ENCODE measurements around the gene MPP3. TPM values are rescaled to one million over a fixed set of nuclear protein-coding genes. Genes with fewer than 3 reads are reported as not detected.

Gene MPP3
- total and polyA plus RNA-seq, 10 of the 15 experiments (the other 5 are each of a cell fraction or from before 2014, with no cell fraction given): not detected

- POLR2A ChIA-PET: no interaction called here
- SMC1A ChIA-PET (ENCODE audit: uncharacterized antibody, unreplicated experiment): no interaction called here
- Histone ChIP-seq H2AFZ (ENCODE audit: control insufficient read depth, low read depth, low read length) (no peak overlapping the region), H3K4me1 (ENCODE audit: control insufficient read depth, insufficient read depth, low read length) (no peaks in the 10 kb centered on the region), H3K9me3 (replicated peaks; ENCODE audit: control insufficient read depth, insufficient read depth, low read length) (no peaks in the 10 kb centered on the region), H3K27ac (ENCODE audit: control insufficient read depth, insufficient read depth) (no peak overlapping the region), H3K4me2 (ENCODE audit: control insufficient read depth, insufficient read depth) (no peak overlapping the region), H3K4me3 (no peak overlapping the region), H4K20me1 (ENCODE audit: control insufficient read depth, insufficient read depth) (no peaks in the 10 kb centered on the region), H3K79me2 (ENCODE audit: control insufficient read depth, insufficient read depth, low read length) (no peaks in the 10 kb centered on the region), H3K36me3 (ENCODE audit: control insufficient read depth in 2 of 2, insufficient read depth in 2 of 2, low read length in 1 of 2) (no peaks in the 10 kb centered on the region), H3K9ac (ENCODE audit: control insufficient read depth, insufficient read depth, low read length) (no peak overlapping the region), H3K27me3 (replicated peaks in 1 of 2; ENCODE audit: control insufficient read depth in 2 of 2, insufficient read depth in 2 of 2, low read length in 1 of 2) (no peaks in the 10 kb centered on the region)
- DNase-seq (ENCODE audit: low read depth, low spot score) (no peak), ATAC-seq (no peak), FAIRE-seq (no peak)
- BruUV-seq (replicated peaks): no TSS peak
- RAD21 ChIA-PET (ENCODE audit: unreplicated experiment): no interaction called here
- CTCF ChIA-PET: no interaction called here
- in situ Hi-C loops (cut with MboI) (no loop called here), intact Hi-C loops (cut with micrococcal nuclease; ENCODE audit: unreplicated experiment) (no loop called here)
- TF ChIP-seq HCFC1 (IDR thresholded peaks at IDR 0.05; ENCODE audit: low read length) (no peak), MYB (IDR thresholded peaks at IDR 0.05; ENCODE audit: borderline replicate concordance, low read depth, low read length) (no peak), SIX5 (IDR thresholded peaks at IDR 0.05; ENCODE audit: low read depth, low read length, severe bottlenecking) (no peak), SIN3A (IDR thresholded peaks at IDR 0.05; ENCODE audit: low read depth, low read length) (no peak), FOXK2 (IDR thresholded peaks at IDR 0.05) (no peak), JUND (IDR thresholded peaks at IDR 0.05; ENCODE audit: low read depth, low read length) (no peak), TARDBP (IDR thresholded peaks at IDR 0.05; ENCODE audit: borderline replicate concordance) (no peak), RB1 (IDR thresholded peaks at IDR 0.05; ENCODE audit: borderline replicate concordance) (no peak), MAX (IDR thresholded peaks at IDR 0.05; ENCODE audit: low read depth, low read length) (no peak), SMAD5 (IDR thresholded peaks at IDR 0.05; ENCODE audit: low read depth) (no peak), NFIC (IDR thresholded peaks at IDR 0.05; ENCODE audit: low read depth, low read length) (no peak)
- 74% methylated on average over 27 of the region's 27 CpGs for WGBS (ENCODE audit: insufficient coverage, insufficient replicate concordance, low lambda C conversion rate, missing lambda C conversion rate)
Measured at GRCh38 chr17:43881758-43882505, 49.0 kb upstream of the MPP3 start.

All from GM12878 (cell line).